HepG2 (cell line): ENCODE results near the gene SLC12A1. TPM values are rescaled to one million over a fixed set of nuclear protein-coding genes. Genes with fewer than 3 reads are reported as not detected.

ENCODE experiments used
- GTF3A ChIP-seq: sonication (generic); formaldehyde crosslinking; conservative IDR thresholded peaks from 2 replicates; pipeline ENCODE4 v1.4.0; 2020; ENCODE audit warnings: mild to moderate bottlenecking, missing genetic modification reagents
- HES4 ChIP-seq: sonication (generic); formaldehyde crosslinking; IDR thresholded peaks from 2 replicates; pipeline ENCODE4 v1.9.0; 2021; ENCODE audit warnings: mild to moderate bottlenecking, missing genetic modification reagents, borderline replicate concordance
- HIVEP1 ChIP-seq: sonication (generic); formaldehyde crosslinking; IDR thresholded peaks from 2 replicates; pipeline ENCODE4 v1.4.0; 2020; ENCODE audit warnings: mild to moderate bottlenecking, missing genetic modification reagents
- HOXA3 ChIP-seq: sonication (generic); formaldehyde crosslinking; IDR thresholded peaks from 2 replicates; pipeline ENCODE4 v1.5.0; 2020; ENCODE audit warnings: missing genetic modification reagents
- IRX3 ChIP-seq: sonication (generic); formaldehyde crosslinking; IDR thresholded peaks from 2 replicates; pipeline ENCODE4 v1.8.1; 2023; ENCODE audit warnings: mild to moderate bottlenecking, low read depth, missing genetic modification reagents, borderline replicate concordance
- JUND ChIP-seq: sonication (generic); formaldehyde crosslinking; IDR thresholded peaks from 2 replicates; pipeline ENCODE4 v1.8.0; 2022; ENCODE audit warnings: mild to moderate bottlenecking, missing genetic modification reagents
- KDM1A ChIP-seq: IDR thresholded peaks from 2 replicates; pipeline ENCODE4 v1.6.1; 2016; ENCODE audit warnings: missing compliant biosample characterization
- KLF9 ChIP-seq: IDR thresholded peaks from 2 replicates; pipeline ENCODE4 v1.6.1; 2016; ENCODE audit warnings: low read depth
- PITX1 ChIP-seq: sonication (generic); formaldehyde crosslinking; IDR thresholded peaks from 2 replicates; pipeline ENCODE4 v1.5.1; 2020; ENCODE audit warnings: mild to moderate bottlenecking, missing genetic modification reagents
- ZFP41 ChIP-seq: sonication (generic); formaldehyde crosslinking; IDR thresholded peaks from 2 replicates; pipeline ENCODE4 v1.4.0; 2020; ENCODE audit warnings: mild to moderate bottlenecking, missing genetic modification reagents, borderline replicate concordance
- ZFP82 ChIP-seq: sonication (generic); formaldehyde crosslinking; IDR thresholded peaks from 2 replicates; pipeline ENCODE4 v1.5.1; 2020; ENCODE audit warnings: mild to moderate bottlenecking, missing genetic modification reagents, borderline replicate concordance
- ZNF205 ChIP-seq: IDR thresholded peaks from 2 replicates; pipeline ENCODE4 v1.6.1; 2018; ENCODE audit warnings: missing biosample characterization, missing genetic modification reagents
- ZNF674 ChIP-seq: sonication (generic); formaldehyde crosslinking; IDR thresholded peaks from 2 replicates; pipeline ENCODE4 v1.5.0; 2020; ENCODE audit warnings: low read depth, mild to moderate bottlenecking, missing genetic modification reagents
- ZNF816 ChIP-seq: sonication (generic); formaldehyde crosslinking; IDR thresholded peaks from 2 replicates; pipeline ENCODE4 v1.8.0; 2022; ENCODE audit warnings: missing genetic modification reagents, mild to moderate bottlenecking, borderline replicate concordance
- polyA plus RNA-seq, 8 experiments: library from polyadenylated mRNA; depleted of rRNA in 3 of 8; stranded (reverse) in 7 of 8; unstranded in 1 of 8; fragments of >200 nt; fragmentation: Illumina TruSeq in 4 of 8; extraction: Trizol in 4 of 8; gene quantifications; 2 replicates each; pipeline versions ENCODE4 v1.2.1 to v1.2.3, GENCODE V29; 2011 to 2016; ENCODE audit warnings: low read depth in 4 of 8, missing spikeins in 1 of 8, mixed read lengths in 1 of 8; ENCODE audit not compliant: insufficient read depth in 1 of 8
- total RNA-seq, 5 experiments: library from RNA; depleted of rRNA; stranded (reverse); fragments of >200 nt; fragmentation: Illumina TruSeq; extraction: Trizol; gene quantifications; 2 replicates each; pipeline ENCODE4 v1.2.3, GENCODE V29; 2016; ENCODE audit warnings: low read depth in 1 of 5
- TF ChIP-seq, protein P1 (sequence below): sonication (generic); formaldehyde crosslinking; IDR thresholded peaks from 2 replicates; pipeline ENCODE4 v1.4.0; 2020; ENCODE audit warnings: missing genetic modification reagents
- TF ChIP-seq, protein P2 (sequence below): sonication (generic); formaldehyde crosslinking; IDR thresholded peaks from 2 replicates; pipeline ENCODE4 v1.5.1; 2020; ENCODE audit warnings: missing genetic modification reagents, mild to moderate bottlenecking, borderline replicate concordance
- TF ChIP-seq, protein P3 (sequence below): sonication (generic); formaldehyde crosslinking; IDR thresholded peaks from 2 replicates; pipeline ENCODE4 v1.4.0; 2020; ENCODE audit warnings: missing genetic modification reagents
- TF ChIP-seq, protein P4 (sequence below): fragments of 450-650 bp; IDR thresholded peaks from 2 replicates; pipeline ENCODE4 v1.6.1; 2017; ENCODE audit warnings: mild to moderate bottlenecking
- TF ChIP-seq, protein P5 (sequence below): sonication (generic); formaldehyde crosslinking; IDR thresholded peaks from 2 replicates; pipeline ENCODE4 v1.4.0; 2020; ENCODE audit warnings: mild to moderate bottlenecking, low read depth, missing genetic modification reagents

The SLC12A1 gene
- total and polyA plus RNA-seq, 2 of the 13 experiments (the other 11 are each of a cell fraction or from before 2014, with no cell fraction given) = not detected

DNA sequence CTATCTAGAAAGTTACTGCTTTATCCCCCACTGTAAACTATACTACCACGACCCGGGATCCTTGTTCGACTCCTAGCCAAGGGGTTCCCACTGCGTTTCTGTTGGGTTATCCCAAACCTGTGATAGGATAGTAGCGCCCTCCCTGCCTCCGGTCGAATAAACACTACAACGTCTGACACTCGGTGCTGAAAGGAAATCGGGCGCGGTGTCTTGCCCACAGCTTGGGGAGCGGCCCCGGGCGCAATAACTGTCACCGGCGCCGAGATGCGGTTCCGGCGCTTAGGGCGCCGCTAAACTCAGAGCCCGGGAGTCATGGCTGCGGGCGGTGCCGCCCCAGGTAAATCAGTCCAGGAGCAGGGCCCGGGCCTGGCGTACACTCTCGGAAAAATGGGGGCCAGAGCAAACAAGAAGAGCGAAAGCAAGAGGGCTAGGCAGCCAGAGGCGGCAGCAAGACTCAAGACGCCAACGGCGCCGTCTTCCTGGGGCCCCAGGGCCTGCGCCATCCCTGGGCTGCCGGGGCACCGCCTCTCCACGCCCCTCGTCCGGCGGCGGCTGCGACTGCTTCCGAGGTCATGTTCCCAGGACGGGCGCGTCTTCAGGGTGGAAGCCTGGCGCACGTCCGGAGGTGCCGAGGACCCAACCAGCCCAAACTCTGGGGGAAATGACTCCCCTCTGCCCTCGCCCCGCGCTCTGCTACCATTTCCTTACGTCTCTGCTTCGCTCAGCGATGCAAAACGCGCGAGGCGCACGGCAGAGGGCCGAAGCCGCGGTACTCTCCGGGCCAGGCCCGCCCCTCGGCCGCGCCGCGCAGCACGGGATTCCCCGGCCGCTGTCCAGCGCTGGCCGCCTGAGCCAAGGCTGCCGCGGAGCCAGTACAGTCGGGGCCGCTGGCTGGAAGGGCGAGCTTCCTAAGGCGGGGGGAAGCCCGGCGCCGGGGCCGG lies 125.0 kb downstream of the SLC12A1 start, which contains the start of gene DUT (continued):
- TF ChIP-seq, protein P1, sequence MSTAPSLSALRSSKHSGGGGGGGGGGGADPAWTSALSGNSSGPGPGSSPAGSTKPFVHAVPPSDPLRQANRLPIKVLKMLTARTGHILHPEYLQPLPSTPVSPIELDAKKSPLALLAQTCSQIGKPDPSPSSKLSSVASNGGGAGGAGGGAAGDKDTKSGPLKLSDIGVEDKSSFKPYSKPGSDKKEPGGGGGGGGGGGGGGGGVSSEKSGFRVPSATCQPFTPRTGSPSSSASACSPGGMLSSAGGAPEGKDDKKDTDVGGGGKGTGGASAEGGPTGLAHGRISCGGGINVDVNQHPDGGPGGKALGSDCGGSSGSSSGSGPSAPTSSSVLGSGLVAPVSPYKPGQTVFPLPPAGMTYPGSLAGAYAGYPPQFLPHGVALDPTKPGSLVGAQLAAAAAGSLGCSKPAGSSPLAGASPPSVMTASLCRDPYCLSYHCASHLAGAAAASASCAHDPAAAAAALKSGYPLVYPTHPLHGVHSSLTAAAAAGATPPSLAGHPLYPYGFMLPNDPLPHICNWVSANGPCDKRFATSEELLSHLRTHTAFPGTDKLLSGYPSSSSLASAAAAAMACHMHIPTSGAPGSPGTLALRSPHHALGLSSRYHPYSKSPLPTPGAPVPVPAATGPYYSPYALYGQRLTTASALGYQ (CRISPR knock-in tag) = no peak
- TF ChIP-seq HOXA3 (CRISPR knock-in tag) = peak; percentile 76
- TF ChIP-seq PITX1 = peak; percentile 52
- TF ChIP-seq, protein P2, sequence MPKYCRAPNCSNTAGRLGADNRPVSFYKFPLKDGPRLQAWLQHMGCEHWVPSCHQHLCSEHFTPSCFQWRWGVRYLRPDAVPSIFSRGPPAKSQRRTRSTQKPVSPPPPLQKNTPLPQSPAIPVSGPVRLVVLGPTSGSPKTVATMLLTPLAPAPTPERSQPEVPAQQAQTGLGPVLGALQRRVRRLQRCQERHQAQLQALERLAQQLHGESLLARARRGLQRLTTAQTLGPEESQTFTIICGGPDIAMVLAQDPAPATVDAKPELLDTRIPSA = no peak
- TF ChIP-seq ZNF205 (CRISPR knock-in tag) = 0 out of 2 replicates have a peak, but pooled peaks have one; percentile 61
- no peak for TF ChIP-seq HIVEP1 (CRISPR knock-in tag)
- no peak for TF ChIP-seq KLF9
- TF ChIP-seq ZNF816 (CRISPR knock-in tag) = no peak
- no peak for TF ChIP-seq ZFP41 (CRISPR knock-in tag)
- no peak for TF ChIP-seq GTF3A (CRISPR knock-in tag)
- TF ChIP-seq JUND = no peak
- TF ChIP-seq, protein P3, sequence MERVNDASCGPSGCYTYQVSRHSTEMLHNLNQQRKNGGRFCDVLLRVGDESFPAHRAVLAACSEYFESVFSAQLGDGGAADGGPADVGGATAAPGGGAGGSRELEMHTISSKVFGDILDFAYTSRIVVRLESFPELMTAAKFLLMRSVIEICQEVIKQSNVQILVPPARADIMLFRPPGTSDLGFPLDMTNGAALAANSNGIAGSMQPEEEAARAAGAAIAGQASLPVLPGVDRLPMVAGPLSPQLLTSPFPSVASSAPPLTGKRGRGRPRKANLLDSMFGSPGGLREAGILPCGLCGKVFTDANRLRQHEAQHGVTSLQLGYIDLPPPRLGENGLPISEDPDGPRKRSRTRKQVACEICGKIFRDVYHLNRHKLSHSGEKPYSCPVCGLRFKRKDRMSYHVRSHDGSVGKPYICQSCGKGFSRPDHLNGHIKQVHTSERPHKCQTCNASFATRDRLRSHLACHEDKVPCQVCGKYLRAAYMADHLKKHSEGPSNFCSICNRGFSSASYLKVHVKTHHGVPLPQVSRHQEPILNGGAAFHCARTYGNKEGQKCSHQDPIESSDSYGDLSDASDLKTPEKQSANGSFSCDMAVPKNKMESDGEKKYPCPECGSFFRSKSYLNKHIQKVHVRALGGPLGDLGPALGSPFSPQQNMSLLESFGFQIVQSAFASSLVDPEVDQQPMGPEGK (CRISPR knock-in tag) = peak; percentile 39; the same call in 1 of the 2 replicates
- peak; percentile 63; the same call in 1 of the 2 replicates for TF ChIP-seq ZNF674
- no peak for TF ChIP-seq KDM1A (CRISPR knock-in tag)
- TF ChIP-seq HES4 (CRISPR knock-in tag) = peak; percentile 18; the same call in 1 of the 2 replicates
- TF ChIP-seq ZFP82 (CRISPR knock-in tag) = 0 out of 2 replicates have a peak, but pooled peaks have one; percentile 11
- TF ChIP-seq, protein P4, sequence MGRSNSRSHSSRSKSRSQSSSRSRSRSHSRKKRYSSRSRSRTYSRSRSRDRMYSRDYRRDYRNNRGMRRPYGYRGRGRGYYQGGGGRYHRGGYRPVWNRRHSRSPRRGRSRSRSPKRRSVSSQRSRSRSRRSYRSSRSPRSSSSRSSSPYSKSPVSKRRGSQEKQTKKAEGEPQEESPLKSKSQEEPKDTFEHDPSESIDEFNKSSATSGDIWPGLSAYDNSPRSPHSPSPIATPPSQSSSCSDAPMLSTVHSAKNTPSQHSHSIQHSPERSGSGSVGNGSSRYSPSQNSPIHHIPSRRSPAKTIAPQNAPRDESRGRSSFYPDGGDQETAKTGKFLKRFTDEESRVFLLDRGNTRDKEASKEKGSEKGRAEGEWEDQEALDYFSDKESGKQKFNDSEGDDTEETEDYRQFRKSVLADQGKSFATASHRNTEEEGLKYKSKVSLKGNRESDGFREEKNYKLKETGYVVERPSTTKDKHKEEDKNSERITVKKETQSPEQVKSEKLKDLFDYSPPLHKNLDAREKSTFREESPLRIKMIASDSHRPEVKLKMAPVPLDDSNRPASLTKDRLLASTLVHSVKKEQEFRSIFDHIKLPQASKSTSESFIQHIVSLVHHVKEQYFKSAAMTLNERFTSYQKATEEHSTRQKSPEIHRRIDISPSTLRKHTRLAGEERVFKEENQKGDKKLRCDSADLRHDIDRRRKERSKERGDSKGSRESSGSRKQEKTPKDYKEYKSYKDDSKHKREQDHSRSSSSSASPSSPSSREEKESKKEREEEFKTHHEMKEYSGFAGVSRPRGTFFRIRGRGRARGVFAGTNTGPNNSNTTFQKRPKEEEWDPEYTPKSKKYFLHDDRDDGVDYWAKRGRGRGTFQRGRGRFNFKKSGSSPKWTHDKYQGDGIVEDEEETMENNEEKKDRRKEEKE = no peak
- peak; percentile 51; the same call in 1 of the 2 replicates for TF ChIP-seq IRX3 (CRISPR knock-in tag)
- TF ChIP-seq, protein P5, sequence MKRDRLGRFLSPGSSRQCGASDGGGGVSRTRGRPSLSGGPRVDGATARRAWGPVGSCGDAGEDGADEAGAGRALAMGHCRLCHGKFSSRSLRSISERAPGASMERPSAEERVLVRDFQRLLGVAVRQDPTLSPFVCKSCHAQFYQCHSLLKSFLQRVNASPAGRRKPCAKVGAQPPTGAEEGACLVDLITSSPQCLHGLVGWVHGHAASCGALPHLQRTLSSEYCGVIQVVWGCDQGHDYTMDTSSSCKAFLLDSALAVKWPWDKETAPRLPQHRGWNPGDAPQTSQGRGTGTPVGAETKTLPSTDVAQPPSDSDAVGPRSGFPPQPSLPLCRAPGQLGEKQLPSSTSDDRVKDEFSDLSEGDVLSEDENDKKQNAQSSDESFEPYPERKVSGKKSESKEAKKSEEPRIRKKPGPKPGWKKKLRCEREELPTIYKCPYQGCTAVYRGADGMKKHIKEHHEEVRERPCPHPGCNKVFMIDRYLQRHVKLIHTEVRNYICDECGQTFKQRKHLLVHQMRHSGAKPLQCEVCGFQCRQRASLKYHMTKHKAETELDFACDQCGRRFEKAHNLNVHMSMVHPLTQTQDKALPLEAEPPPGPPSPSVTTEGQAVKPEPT (CRISPR knock-in tag) = no peak; the same call in 1 of the 2 replicates
